Parathyroid adenoma (tissue), 2 donors: Measurements from ENCODE around the gene RTP2.

ENCODE experiments used
- H2AFZ ChIP-seq: fragments of 300-600 bp; sonication (generic); one replicate; pipeline ENCODE4 v1.7.0; 2017; ENCODE audit warnings: antibody characterized with exemption, mild to moderate bottlenecking
- H3K27ac ChIP-seq: fragments of 300-600 bp; sonication (generic); one replicate; pipeline ENCODE4 v1.7.0; 2017
- H3K27me3 ChIP-seq: fragments of 300-600 bp; sonication (generic); one replicate; pipeline ENCODE4 v1.7.0; 2017; ENCODE audit warnings: low read length; ENCODE audit not compliant: control insufficient read depth, insufficient read depth
- H3K36me3 ChIP-seq: fragments of 300-600 bp; sonication (generic); one replicate; pipeline ENCODE4 v1.7.0; 2017; ENCODE audit warnings: low read length; ENCODE audit not compliant: control insufficient read depth, insufficient read depth
- H3K4me1 ChIP-seq: fragments of 300-600 bp; sonication (generic); one replicate; pipeline ENCODE4 v1.7.0; 2017; ENCODE audit warnings: control low read depth
- H3K4me2 ChIP-seq: fragments of 300-600 bp; sonication (generic); one replicate; pipeline ENCODE4 v1.7.0; 2017; ENCODE audit warnings: low read length
- H3K4me3 ChIP-seq: fragments of 300-600 bp; sonication (generic); one replicate; pipeline ENCODE4 v1.7.0; 2017; ENCODE audit warnings: low read depth, low read length
- H3K79me2 ChIP-seq: fragments of 300-600 bp; sonication (generic); one replicate; pipeline ENCODE4 v1.7.0; 2017; ENCODE audit warnings: control low read depth
- H3K9ac ChIP-seq: fragments of 300-600 bp; sonication (generic); one replicate; pipeline ENCODE4 v1.7.0; 2017; ENCODE audit warnings: mild to moderate bottlenecking
- H3K9me3 ChIP-seq: fragments of 300-600 bp; sonication (generic); one replicate; pipeline ENCODE4 v1.7.0; 2017; ENCODE audit warnings: low read length; ENCODE audit not compliant: control insufficient read depth
- TF ChIP-seq, protein P1 (sequence below): fragments of 300-600 bp; sonication (generic); IDR thresholded peaks from one replicate; pipeline ENCODE4 v1.7.0; 2017; ENCODE audit warnings: antibody characterized with exemption, mild to moderate bottlenecking
- donor health status: primary hyperparathyroidism.

Gene RTP2

DNA sequence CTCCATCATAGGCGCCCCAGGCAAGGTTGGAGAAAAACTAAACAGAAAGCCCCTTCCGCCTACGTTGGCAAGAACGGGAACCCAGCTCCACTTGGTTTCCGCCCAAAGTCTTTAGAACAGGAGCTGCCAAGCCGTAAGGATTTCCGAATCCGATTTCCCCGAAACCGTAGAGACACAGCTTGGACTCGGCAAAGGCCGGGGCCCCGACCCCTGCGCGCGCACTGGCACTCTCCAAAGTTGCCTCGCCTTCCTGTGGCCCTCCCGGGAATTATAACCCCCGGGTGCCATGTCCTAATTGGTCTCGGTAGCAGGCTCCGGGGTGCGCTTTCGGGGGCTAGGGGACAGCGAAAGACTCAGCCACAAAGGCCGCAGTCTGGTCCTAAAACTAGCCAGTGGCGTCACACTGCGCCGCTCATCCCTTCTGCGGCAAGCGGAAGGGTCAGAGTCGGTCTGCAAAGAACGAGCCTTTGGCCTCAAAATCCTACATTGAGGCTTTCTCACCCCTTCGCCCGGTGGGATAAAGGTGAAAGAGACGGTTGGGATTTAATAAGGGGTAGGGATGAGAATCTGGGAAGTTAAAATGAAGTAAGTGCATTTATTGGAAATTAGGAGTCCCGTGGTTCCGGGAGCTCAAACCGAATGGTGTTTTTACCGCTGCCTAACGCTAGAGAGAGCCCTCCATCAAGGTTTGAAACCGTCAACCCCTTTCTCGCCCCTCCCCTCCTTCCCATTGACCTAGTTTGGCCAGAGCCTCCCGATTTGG, 36.2 kb upstream of the RTP2 start:
- Histone ChIP-seq H3K4me1 (peaks cover 7% of the 10 kb centered on the region), H3K4me2 (peak overlapping the region; percentile 97), H3K27me3 (no peaks in the 10 kb centered on the region), H2AFZ (peak overlapping the region; percentile 99), H3K36me3 (no peaks in the 10 kb centered on the region), H3K9me3 (no peaks in the 10 kb centered on the region), H3K27ac (peak overlapping the region; percentile 100), H3K4me3 (peak overlapping the region; percentile 79), H3K79me2 (peaks cover 14% of the 10 kb centered on the region), H3K9ac (peak overlapping the region; percentile 77)
- TF ChIP-seq, protein P1, sequence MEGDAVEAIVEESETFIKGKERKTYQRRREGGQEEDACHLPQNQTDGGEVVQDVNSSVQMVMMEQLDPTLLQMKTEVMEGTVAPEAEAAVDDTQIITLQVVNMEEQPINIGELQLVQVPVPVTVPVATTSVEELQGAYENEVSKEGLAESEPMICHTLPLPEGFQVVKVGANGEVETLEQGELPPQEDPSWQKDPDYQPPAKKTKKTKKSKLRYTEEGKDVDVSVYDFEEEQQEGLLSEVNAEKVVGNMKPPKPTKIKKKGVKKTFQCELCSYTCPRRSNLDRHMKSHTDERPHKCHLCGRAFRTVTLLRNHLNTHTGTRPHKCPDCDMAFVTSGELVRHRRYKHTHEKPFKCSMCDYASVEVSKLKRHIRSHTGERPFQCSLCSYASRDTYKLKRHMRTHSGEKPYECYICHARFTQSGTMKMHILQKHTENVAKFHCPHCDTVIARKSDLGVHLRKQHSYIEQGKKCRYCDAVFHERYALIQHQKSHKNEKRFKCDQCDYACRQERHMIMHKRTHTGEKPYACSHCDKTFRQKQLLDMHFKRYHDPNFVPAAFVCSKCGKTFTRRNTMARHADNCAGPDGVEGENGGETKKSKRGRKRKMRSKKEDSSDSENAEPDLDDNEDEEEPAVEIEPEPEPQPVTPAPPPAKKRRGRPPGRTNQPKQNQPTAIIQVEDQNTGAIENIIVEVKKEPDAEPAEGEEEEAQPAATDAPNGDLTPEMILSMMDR, result peak; percentile 78

DNA sequence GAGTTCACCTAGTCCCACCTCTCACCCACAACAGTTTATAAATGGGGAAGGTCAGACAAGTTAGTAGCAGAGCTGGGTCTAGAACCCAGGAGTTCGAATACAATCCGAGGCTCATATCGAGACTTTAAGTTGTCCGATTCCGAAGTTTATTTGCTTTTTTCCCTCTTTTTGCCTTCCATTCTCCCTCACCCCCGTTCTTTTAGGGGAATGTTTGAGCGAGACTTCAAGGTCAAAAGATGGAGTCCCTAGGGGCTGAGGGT, 35.6 kb upstream of the RTP2 start:
- Histone ChIP-seq H3K4me1 (peaks cover 7% of the 10 kb centered on the region), H3K9me3 (no peaks in the 10 kb centered on the region), H3K4me2 (peak overlapping the region; percentile 97), H2AFZ (peak overlapping the region; percentile 99), H3K36me3 (no peaks in the 10 kb centered on the region), H3K4me3 (peak overlapping the region; percentile 79), H3K9ac (peak overlapping the region; percentile 77), H3K27me3 (no peaks in the 10 kb centered on the region), H3K27ac (peak overlapping the region; percentile 100), H3K79me2 (peaks cover 14% of the 10 kb centered on the region)
- TF ChIP-seq, protein P1, result no peak

DNA sequence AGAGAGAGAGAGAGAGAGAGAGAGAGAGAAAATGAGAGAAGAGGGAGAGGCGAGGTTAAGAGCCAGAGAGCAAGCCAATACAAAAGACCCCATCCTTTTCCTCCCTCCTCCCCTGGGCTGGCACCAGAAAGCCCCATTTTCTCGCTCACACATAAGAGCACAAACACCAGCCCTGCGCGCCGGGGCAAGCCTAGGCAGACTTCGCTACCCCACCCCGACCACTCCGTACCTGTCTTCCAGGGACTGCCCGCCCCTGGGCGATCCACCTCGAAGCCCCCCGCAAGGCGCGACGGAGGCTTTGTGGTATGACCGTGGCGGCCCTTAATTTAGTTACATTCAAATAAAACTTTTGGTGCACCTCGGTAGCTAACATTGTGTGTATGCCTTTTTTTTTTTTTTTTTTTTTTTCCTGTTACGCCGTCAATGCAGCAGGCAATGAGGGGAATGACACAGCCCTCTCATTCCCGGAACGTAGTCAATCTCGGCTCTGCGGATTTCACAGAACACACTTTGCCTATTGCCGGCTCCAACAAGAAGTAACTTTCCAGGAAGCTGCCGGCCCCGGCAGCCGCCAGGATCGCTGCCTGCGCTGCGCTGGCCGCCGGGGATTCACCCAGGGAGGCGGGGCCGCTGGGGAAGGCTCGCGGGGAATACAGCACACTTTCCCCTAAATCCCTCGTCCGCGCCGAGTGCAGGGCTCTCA, 35.2 kb upstream of the RTP2 start:
- Histone ChIP-seq H2AFZ (peak overlapping the region; percentile 99), H3K4me1 (peaks cover 7% of the 10 kb centered on the region), H3K79me2 (peaks cover 14% of the 10 kb centered on the region), H3K27ac (peak overlapping the region; percentile 100), H3K4me3 (peak overlapping the region; percentile 79), H3K9me3 (no peaks in the 10 kb centered on the region), H3K9ac (no peak overlapping the region), H3K27me3 (no peaks in the 10 kb centered on the region), H3K4me2 (peak overlapping the region; percentile 97), H3K36me3 (no peaks in the 10 kb centered on the region)
- TF ChIP-seq, protein P1, result no peak

DNA sequence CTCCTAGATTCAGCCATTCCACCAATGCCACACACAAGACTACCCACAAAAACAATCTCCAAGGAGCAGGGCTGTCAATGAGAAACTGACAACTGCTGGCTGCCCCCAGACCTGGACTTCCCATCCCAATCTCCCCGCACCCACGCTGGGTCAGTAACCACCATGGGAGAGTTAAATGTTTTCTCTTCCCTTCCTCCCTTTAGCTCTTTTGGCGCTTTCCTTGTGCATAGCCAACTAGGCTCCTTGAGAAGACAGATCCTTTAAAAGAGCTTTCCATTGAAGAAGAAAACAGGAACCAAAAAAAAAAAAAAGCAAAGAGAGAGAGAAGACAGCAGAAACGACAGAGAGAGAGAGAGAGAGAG, 34.6 kb upstream of the RTP2 start:
- H3K36me3 ChIP-seq, result no peaks in the 10 kb centered on the region
- H3K9me3 ChIP-seq, result no peaks in the 10 kb centered on the region
- H3K27ac ChIP-seq, result no peak overlapping the region
- peaks cover 12% of the 10 kb centered on the region for H3K79me2 ChIP-seq
- no peak overlapping the region for H2AFZ ChIP-seq
- no peak overlapping the region for H3K4me3 ChIP-seq
- H3K27me3 ChIP-seq, result no peaks in the 10 kb centered on the region
- H3K9ac ChIP-seq, result no peak overlapping the region
- H3K4me2 ChIP-seq, result no peak overlapping the region
- TF ChIP-seq, protein P1, result no peak
- peaks cover 7% of the 10 kb centered on the region for H3K4me1 ChIP-seq
